GM19239 (cell line): ENCODE results near the gene AP4M1.

Source experiments
- DNase-seq: peaks from one replicate; pipeline ENCODE4 v3.0.0; 2011; ENCODE audit warnings: low spot score; ENCODE audit not compliant: insufficient read length
- FAIRE-seq: peaks from 2 replicates; lab custom pipeline; 2011; peaks lifted over from hg19 to GRCh38; lab: Jason Lieb, UNC

AP4M1 gene

DNA sequence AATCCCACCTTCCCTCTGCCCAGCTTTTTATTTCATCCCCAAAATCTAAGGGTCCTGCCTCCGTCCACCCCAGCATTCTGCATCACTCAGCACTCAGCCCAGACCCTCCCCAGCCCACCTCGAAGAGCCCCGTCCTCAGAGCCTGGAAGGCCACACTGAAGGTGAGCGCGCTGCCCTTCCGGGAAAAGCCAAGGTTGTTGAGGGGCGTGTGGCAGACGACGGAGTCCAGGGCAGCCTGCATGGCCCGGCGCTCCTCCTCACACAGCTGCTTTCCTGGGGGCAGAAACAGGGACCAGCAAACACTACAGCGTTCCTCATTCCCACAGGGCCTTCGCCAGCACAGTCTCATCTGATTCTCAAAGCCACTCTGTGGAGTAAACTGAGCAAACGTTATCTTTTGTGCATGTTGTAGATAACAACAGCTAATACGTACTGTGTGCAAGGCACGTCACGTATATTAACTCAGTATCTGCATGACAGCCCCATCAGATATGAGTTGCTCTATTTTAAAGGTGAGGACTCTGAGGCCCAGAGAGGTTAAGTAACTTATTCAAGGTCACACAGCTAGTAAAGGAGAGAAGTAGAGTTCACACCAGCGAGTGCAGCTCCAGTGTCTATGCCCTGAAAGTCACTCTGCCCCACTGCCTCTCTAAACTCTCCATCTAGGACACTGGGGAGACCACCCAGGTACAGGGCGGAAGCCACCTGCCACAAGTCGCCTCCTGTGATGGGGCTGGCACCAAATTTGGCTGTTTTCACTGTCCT is 54.3 kb downstream of the AP4M1 start:
- no peak for FAIRE-seq
- DNase-seq, result no peak

DNA sequence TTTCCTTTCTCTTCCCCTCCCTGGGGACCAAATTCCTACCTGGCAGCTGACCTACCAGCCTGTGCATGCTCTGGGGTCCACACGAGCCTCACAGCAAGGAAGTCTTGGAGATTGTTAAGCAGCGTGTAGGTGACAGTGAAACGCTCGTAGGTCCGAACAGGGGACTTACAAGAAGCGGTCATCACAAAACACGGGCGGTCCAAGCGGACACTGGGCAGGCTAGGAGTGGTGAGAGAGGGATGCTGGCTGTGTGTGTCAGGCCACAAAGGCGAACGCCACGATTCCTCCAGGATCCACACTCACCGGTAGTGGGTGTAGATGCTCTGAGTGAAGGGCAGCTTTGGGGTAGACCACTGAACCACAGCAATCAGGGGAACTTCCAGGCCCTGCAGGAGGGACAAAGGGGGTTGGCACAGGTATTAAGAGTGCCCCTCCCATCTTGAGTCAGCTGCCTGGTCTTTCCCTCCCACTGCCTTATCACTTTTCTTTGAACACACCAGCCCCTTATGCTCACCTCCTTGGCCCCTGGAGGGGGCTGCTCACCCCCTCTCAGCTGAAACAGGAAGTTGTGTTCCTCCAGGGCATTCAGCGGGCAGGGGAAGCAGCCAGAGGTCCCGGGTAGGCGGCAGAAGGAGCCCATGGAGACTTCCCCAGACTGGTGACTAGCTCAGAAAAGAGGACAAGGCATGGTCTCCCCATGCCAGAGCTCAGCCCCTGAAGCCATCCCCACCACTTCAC is 55.1 kb downstream of the AP4M1 start:
- no peak for FAIRE-seq
- no peak for DNase-seq

- FAIRE-seq, result no peak
- no peak for DNase-seq
These were observed 55.6 kb downstream of the AP4M1 start for GRCh38 chr7:100157069-100157333.

GRCh38 chr7:100157334-100158228 is 56.1 kb downstream of the AP4M1 start:
- no peak for DNase-seq
- no peak for FAIRE-seq
